Smooth muscle cell (in vitro differentiated cells): Measurements from ENCODE around the gene RIPOR1. TPM values are rescaled to one million over a fixed set of nuclear protein-coding genes. Genes with fewer than 3 reads are reported as not detected.

ENCODE experiments used
- DNase-seq: peaks from one replicate; lab custom pipeline; 2025; ENCODE audit not compliant: unreplicated experiment; lab: John Stamatoyannopoulos, UW
- H2AFZ ChIP-seq: fragments of 200-600 bp; sonication (generic); 2 replicates; pipeline ENCODE4 v1.6.0; 2016; ENCODE audit warnings: antibody characterized with exemption, low read depth, mild to moderate bottlenecking
- H3F3A ChIP-seq: fragments of 200-600 bp; sonication (generic); 2 replicates; pipeline ENCODE4 v1.6.0; 2017; ENCODE audit warnings: antibody characterized with exemption, low read depth
- H3K27ac ChIP-seq: fragments of 200-600 bp; sonication (generic); 2 replicates; pipeline ENCODE4 v1.5.1; 2016; ENCODE audit warnings: low read depth, mild to moderate bottlenecking
- H3K27me3 ChIP-seq: fragments of 200-600 bp; sonication (generic); 2 replicates; pipeline ENCODE4 v1.6.1; 2016; ENCODE audit warnings: low read depth, mild to moderate bottlenecking
- H3K36me3 ChIP-seq: fragments of 200-600 bp; sonication (generic); 2 replicates; pipeline ENCODE4 v1.5.1; 2016; ENCODE audit warnings: low read depth
- H3K4me1 ChIP-seq: fragments of 200-600 bp; sonication (generic); 2 replicates; pipeline ENCODE4 v1.5.1; 2016; ENCODE audit warnings: low read depth
- H3K4me2 ChIP-seq: fragments of 200-600 bp; sonication (generic); 2 replicates; pipeline ENCODE4 v1.6.0; 2016; ENCODE audit warnings: mild to moderate bottlenecking
- H3K4me3 ChIP-seq: fragments of 200-600 bp; sonication (generic); 2 replicates; pipeline ENCODE4 v1.5.1; 2016; ENCODE audit warnings: mild to moderate bottlenecking
- H3K79me2 ChIP-seq: fragments of 200-600 bp; sonication (generic); 2 replicates; pipeline ENCODE4 v1.6.0; 2016; ENCODE audit warnings: low read depth, mild to moderate bottlenecking
- H3K9ac ChIP-seq: fragments of 200-600 bp; sonication (generic); 2 replicates; pipeline ENCODE4 v1.6.0; 2016; ENCODE audit warnings: low read depth
- H3K9me3 ChIP-seq: fragments of 200-600 bp; sonication (generic); replicated peaks from 2 replicates; pipeline ENCODE4 v1.5.1; 2016; ENCODE audit warnings: low read depth
- H4K20me1 ChIP-seq: fragments of 200-600 bp; sonication (generic); 2 replicates; pipeline ENCODE4 v1.6.0; 2016; ENCODE audit warnings: low read depth
- CTCF ChIP-seq: fragments of 200-600 bp; sonication (generic); IDR thresholded peaks from 2 replicates; pipeline ENCODE4 v1.5.1; 2017; ENCODE audit warnings: borderline replicate concordance, mild to moderate bottlenecking, antibody characterized with exemption; ENCODE audit not compliant: insufficient read depth, poor library complexity, severe bottlenecking
- WGBS: methylation state at CpG from one replicate; pipeline ENCODE4 v1.1.7; 2016; ENCODE audit warnings: low lambda C conversion rate; 5-methylcytosine and 5-hydroxymethylcytosine counted together
- polyA plus RNA-seq: library from polyadenylated mRNA; unstranded; fragments of >200 nt; fragmentation: Nextera tagmentation; extraction: Ambion mirVana; gene quantifications from 2 replicates; pipeline ENCODE4 v1.2.1, GENCODE V29; 2016
- total RNA-seq: library from RNA; depleted of rRNA; stranded (reverse); fragments of >200 nt; gene quantifications from 2 replicates; pipeline ENCODE4 v1.2.3, GENCODE V29; 2014

RIPOR1 gene
- total and polyA plus RNA-seq, 2 experiments from 2014 or later: 26.6 to 47.3 TPM

DNA sequence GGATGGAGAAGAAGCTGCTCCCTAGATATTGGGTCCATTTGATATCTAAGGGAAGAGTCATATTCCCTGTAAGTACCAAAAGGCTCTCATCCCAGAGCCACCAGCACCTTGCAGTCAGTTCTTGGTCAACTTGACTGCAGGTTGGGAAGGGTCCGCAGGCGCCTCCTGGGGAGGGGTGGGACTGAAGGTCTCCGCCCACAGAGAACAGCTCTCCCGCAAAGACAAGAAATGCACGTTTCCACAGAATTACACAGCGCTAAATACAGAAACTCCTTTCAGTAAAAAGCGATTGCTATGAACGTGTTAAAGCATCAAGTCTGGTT lies 32.8 kb downstream of the RIPOR1 start:
- peaks cover 10% of the 10 kb centered on the region for H3F3A ChIP-seq
- 4% methylated on average over 8 of the region's 8 CpGs for WGBS
- H3K79me2 ChIP-seq: peaks cover 47% of the 10 kb centered on the region
- no peaks in the 10 kb centered on the region for H3K9me3 ChIP-seq
- peak overlapping the region; percentile 99 for H3K27ac ChIP-seq
- H3K4me3 ChIP-seq: peak overlapping the region; percentile 96
- H3K36me3 ChIP-seq: no peaks in the 10 kb centered on the region
- H3K9ac ChIP-seq: peak overlapping the region; percentile 57
- peak overlapping the region; percentile 89 for H3K4me2 ChIP-seq
- no peak for DNase-seq
- no peak for TF ChIP-seq CTCF
- peak overlapping the region; percentile 61 for H2AFZ ChIP-seq
- H3K4me1 ChIP-seq: peaks cover 14% of the 10 kb centered on the region
- H4K20me1 ChIP-seq: peaks cover 31% of the 10 kb centered on the region
- no peaks in the 10 kb centered on the region for H3K27me3 ChIP-seq

- Histone ChIP-seq H2AFZ (peak overlapping the region; percentile 61), H3K27me3 (no peaks in the 10 kb centered on the region), H3K4me3 (peak overlapping the region; percentile 96), H3K9me3 (no peaks in the 10 kb centered on the region), H3K36me3 (no peaks in the 10 kb centered on the region), H3K4me1 (peaks cover 14% of the 10 kb centered on the region), H3K79me2 (peaks cover 52% of the 10 kb centered on the region), H3K27ac (peak overlapping the region; percentile 99), H4K20me1 (peaks cover 37% of the 10 kb centered on the region), H3K9ac (peak overlapping the region; percentile 57), H3F3A (peaks cover 10% of the 10 kb centered on the region), H3K4me2 (peak overlapping the region; percentile 89)
- 3% methylated on average over 32 of the region's 76 CpGs for WGBS
- TF ChIP-seq CTCF: no peak
- DNase-seq: peak; percentile 98
These were observed 33.3 kb downstream of the RIPOR1 start for GRCh38 chr16:67561824-67562525.

DNA sequence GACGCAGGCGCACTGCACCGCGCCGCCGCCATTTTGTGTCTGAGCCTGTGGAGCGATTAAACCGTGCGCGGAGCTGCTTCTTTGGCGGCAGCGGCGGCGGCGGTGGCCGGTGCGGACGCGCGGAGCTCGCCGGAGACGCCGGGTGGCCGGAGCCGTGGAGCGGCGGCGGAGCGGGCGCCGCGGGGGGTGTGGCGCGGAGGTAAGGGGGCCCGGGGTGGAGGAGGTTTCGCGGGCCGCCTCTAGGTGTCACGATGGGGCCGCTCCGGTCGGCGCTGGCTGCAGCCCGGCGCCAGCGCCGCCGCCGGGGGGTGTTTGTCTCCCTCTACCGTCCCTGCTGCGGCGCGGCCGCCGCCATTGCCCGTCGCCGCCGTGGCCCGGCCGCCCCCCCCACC lies 33.9 kb downstream of the RIPOR1 start, which contains the start of gene CTCF:
CTCF (plus strand) TSS at position 1 of the 392 bp plus-strand sequence. CDS start 48,307 bp downstream, outside the sequence.
- Histone ChIP-seq H3K27ac (peak within 1 kb of the TSS; percentile 99), H3K4me3 (peak within 1 kb of the TSS; percentile 96), H4K20me1 (peaks cover 42% of the 10 kb centered on the region), H3K9me3 (no peaks in the 10 kb centered on the region), H3K9ac (peak within 1 kb of the TSS; percentile 99), H3F3A (peaks cover 10% of the 10 kb centered on the region), H3K4me1 (peaks cover 14% of the 10 kb centered on the region), H3K79me2 (peaks cover 58% of the 10 kb centered on the region), H3K27me3 (no peaks in the 10 kb centered on the region), H3K4me2 (peak within 1 kb of the TSS; percentile 90), H3K36me3 (no peaks in the 10 kb centered on the region), H2AFZ (peak within 1 kb of the TSS; percentile 96)
- peak; percentile 95 for DNase-seq
- peak; percentile 50 for TF ChIP-seq CTCF
- under 1% methylated on average over 28 of the region's 62 CpGs for WGBS
